Duodenal mucosa (tissue), 2 donors: ENCODE results near the gene CCDC77.
A peak's percentile ranks its signal among the peaks of the same experiment; 100 is the strongest.
"Not testable (repeated sequence)": the region's sequence is repeated elsewhere in the genome, so short reads cannot be mapped to it uniquely, and the experiment has no call there.

Experiments used
- H3K27ac ChIP-seq: one replicate; pipeline ENCODE4 v1.7.0; 2013; ENCODE audit warnings: low read depth, low read length
- H3K27me3 ChIP-seq, 2 donors: one replicate each; pipeline ENCODE4 v1.7.0; 2013; ENCODE audit warnings: low read length in 2 of 2, control low read depth in 1 of 2; ENCODE audit not compliant: insufficient read depth in 2 of 2, control insufficient read depth in 1 of 2
- H3K36me3 ChIP-seq, 2 donors: one replicate each; pipeline ENCODE4 v1.7.0; 2013; ENCODE audit warnings: low read length in 2 of 2, control low read depth in 1 of 2; ENCODE audit not compliant: insufficient read depth in 2 of 2, control insufficient read depth in 1 of 2
- H3K4me1 ChIP-seq, 2 donors: one replicate each; pipeline ENCODE4 v1.7.0; 2013; ENCODE audit warnings: low read length in 2 of 2, control low read depth in 1 of 2; ENCODE audit not compliant: insufficient read depth in 2 of 2, control insufficient read depth in 1 of 2
- H3K4me3 ChIP-seq, 2 donors: one replicate each; pipeline ENCODE4 v1.7.0; 2013; ENCODE audit warnings: low read length in 2 of 2, low read depth in 1 of 2
- H3K9ac ChIP-seq, 2 donors: one replicate each; pipeline ENCODE4 v1.7.0; 2013; ENCODE audit warnings: low read length in 2 of 2, low read depth in 1 of 2
- H3K9me3 ChIP-seq, 2 donors: one replicate each; pipeline ENCODE4 v1.7.0; 2013; ENCODE audit warnings: low read length in 2 of 2, control low read depth in 1 of 2; ENCODE audit not compliant: control insufficient read depth in 1 of 2

Gene CCDC77

DNA sequence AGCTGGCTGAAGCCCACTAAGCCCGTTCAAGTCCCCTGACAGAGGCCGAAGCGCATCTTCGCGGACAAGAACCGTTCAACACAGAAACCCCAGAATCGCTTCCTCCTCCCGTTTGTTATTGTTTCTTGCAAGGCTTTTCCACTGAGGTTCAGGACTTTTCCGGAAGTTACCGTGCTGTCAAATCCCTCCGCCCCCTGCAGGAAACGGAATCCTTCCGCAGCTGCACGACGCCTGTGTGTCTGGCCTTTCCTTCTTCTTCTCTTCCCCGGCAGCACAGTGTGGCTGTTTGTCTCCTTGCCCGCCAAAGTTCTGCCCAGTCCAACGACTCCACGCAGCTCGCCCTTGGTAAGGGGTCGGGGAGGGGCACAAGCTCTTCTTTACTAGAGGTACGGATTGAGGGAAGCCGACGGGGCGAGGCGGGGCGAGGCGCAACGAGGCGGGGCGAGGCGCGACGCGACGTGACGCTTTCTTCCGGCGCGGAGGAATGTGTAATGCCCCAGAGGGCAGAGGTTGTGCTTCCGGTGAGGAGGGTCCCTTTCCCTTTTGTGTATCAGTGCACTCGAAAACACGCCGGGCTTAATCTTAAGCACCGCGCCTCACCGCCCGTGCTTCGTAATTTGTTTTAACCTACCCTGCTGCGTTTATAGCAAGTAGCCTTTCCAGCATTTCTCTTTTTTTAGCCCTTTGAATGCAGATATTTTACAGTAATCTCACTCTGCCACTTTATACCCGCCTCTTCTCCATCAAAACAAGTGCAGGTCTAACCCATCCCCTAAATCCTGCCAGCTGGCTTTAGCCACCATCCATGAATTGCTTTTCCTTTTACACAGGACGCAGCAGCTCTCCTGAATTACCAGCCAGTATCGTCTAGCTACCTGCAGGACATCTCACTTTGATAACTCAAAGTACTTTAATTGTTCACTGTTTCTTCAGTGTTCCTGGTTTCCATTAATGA is 12.0 kb upstream of the CCDC77 start, which contains the start of gene KDM5A:
KDM5A (minus strand) TSS at position 179 of the 955 bp plus-strand sequence. CDS start 229 bp downstream, outside the sequence.
- no peaks in the 10 kb centered on the region for H3K9me3 ChIP-seq
- H3K27ac ChIP-seq: peak within 1 kb of the TSS; percentile 88
- H3K27me3 ChIP-seq: no peaks in the 10 kb centered on the region
- peaks cover 21 to 22% of the 10 kb centered on the region in 2 donors for H3K4me1 ChIP-seq
- peaks cover 4% of the 10 kb centered on the region in 2 donors for H3K36me3 ChIP-seq
- H3K9ac ChIP-seq: peak within 1 kb of the TSS; percentile 90 to 98
- peak within 1 kb of the TSS; percentile 96 for H3K4me3 ChIP-seq

DNA sequence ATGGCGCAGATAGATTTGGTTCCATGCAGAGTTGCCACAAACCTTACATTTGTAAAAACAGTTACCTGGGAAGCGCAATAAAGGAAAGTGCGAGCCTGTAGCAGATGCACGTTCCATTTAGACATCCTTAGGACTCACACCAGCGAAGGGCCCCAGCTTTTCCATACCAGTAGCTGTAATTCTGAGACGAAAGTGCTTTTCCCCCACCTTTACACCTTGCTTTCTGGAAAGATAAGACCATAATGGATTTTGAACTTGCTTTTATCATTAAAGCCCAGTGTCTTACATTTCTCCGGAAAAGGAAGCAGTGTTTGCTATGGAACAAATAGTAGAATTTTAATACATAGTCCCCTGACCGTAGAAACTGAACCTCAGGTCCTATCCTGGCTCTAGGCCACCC is 616 bp upstream of the CCDC77 start:
- Histone ChIP-seq H3K36me3 (no peaks in the 10 kb centered on the region), H3K27ac (no peak overlapping the region), H3K4me3 (peak overlapping the region; percentile 88 to 99), H3K9me3 (no peaks in the 10 kb centered on the region), H3K4me1 (peaks cover 14% of the 10 kb centered on the region in 2 donors), H3K27me3 (no peaks in the 10 kb centered on the region), H3K9ac (peak overlapping the region; percentile 58 to 81)

GRCh38 chr12:402029-402389 is 565 bp downstream of the CCDC77 start:
- Histone ChIP-seq H3K9me3 (no peaks in the 10 kb centered on the region), H3K27ac (peak overlapping the region; percentile 2), H3K4me1 (peaks cover 14% of the 10 kb centered on the region in 2 donors), H3K4me3 (peak overlapping the region; percentile 88 to 99), H3K36me3 (peaks cover 2 to 4% of the 10 kb centered on the region in 2 donors), H3K9ac (peak overlapping the region; percentile 81 to 94), H3K27me3 (no peaks in the 10 kb centered on the region)

DNA sequence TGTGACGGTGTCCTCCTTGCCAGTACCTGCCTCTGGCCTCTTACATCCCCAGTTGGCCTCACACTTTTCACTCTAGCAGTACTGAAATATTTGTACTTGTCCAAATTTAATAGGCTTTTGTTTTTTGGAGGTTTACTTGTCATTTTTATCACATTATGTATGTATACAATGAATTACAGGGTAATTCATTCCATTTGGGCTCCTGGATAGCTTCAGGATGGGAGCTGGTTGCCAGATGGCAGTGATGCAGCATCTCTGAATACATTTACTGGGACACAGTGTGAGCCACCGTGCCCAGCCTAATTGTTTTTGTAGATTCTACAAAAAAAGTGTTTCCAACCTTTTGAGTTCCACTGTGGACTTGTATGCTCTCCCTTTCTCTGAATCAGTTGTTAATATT is 13.4 kb downstream of the CCDC77 start:
- H3K27me3 ChIP-seq: no peaks in the 10 kb centered on the region
- peaks cover 0 to 37% of the 10 kb centered on the region in 2 donors for H3K36me3 ChIP-seq
- no peaks in the 10 kb centered on the region for H3K9me3 ChIP-seq
- no peak overlapping the region for H3K9ac ChIP-seq
- no peak overlapping the region for H3K4me3 ChIP-seq
- H3K27ac ChIP-seq: no peak overlapping the region
- H3K4me1 ChIP-seq: no peaks in the 10 kb centered on the region

- Histone ChIP-seq H3K27me3 (no peaks in the 10 kb centered on the region), H3K27ac (no peak overlapping the region), H3K4me3 (no peak overlapping the region), H3K9ac (no peak overlapping the region), H3K36me3 (peaks cover 0 to 28% of the 10 kb centered on the region in 2 donors), H3K9me3 (no peaks in the 10 kb centered on the region), H3K4me1 (no peaks in the 10 kb centered on the region)
Measured at GRCh38 chr12:418432-418831, 17.0 kb downstream of the CCDC77 start.

GRCh38 chr12:422526-422925 is 21.1 kb downstream of the CCDC77 start:
- Histone ChIP-seq H3K9me3 (no peaks in the 10 kb centered on the region), H3K36me3 (peaks cover 0 to 19% of the 10 kb centered on the region in 2 donors), H3K9ac (no peak overlapping the region), H3K4me1 (no peaks in the 10 kb centered on the region), H3K27ac (no peak overlapping the region), H3K27me3 (no peaks in the 10 kb centered on the region), H3K4me3 (no peak overlapping the region)

DNA sequence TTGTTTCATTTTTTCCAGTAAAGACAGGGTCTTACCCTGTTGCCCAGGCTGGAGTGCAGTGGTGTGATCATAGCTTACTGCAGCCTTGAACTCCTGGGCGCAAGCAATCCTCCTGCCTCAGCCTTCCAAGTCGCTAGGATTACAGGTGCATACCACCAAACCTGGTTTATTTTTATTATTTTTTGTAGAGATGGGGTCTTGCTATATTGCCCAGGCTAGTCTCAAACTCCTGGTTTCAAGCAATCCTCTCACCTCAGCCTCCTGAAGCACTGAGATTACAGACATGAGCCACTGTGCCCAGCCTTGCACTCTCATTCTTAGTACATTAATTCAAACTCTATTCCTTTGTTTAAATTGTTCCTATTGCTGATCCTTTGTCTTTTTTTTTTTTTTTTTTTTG is 34.3 kb downstream of the CCDC77 start:
- not testable (repeated sequence) for H3K27me3 ChIP-seq

DNA sequence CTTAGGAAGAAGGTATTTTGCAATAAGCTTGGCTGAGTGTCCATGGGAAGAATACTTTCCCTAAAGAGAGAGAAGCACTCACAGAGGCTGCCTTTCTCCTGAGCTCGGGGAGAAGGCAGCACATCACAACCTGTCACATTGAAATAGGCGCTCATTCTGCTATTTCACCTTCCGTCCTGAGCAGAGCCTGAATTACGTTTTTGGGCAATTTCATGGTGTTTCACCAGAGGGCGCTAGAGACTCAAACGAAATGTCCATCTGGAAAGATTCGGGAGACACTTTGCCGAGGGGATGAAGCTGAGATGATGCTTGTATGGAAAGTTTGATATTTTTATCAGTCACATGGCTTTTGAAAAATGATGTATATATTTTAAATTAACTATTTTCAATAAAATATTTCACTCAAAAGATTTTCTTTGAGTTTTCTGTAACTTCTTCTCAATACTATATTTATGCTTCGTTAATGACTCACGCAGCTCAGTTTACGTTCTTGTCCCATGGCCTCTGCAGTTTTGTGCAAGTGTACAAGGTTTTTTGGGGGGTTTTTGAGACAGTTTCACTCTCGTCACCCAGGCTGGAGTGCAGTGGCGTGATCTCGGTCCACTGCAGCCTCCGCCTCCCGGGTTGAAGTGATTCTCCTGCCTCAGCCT is 40.9 kb downstream of the CCDC77 start:
- H3K27me3 ChIP-seq: no peaks in the 10 kb centered on the region
- H3K4me1 ChIP-seq: no peaks in the 10 kb centered on the region
- H3K27ac ChIP-seq: no peak overlapping the region
- peaks cover 0 to 21% of the 10 kb centered on the region in 2 donors for H3K36me3 ChIP-seq
- H3K4me3 ChIP-seq: no peak overlapping the region
- H3K9ac ChIP-seq: no peak overlapping the region
- no peaks in the 10 kb centered on the region for H3K9me3 ChIP-seq

More for the DNA sequence above, 34.3 kb downstream of the CCDC77 start:
- peaks cover 9 to 46% of the 10 kb centered on the region in 2 donors for H3K36me3 ChIP-seq
- not testable (repeated sequence) for H3K4me3 ChIP-seq, H3K4me1 ChIP-seq, H3K9ac ChIP-seq, H3K27ac ChIP-seq, H3K9me3 ChIP-seq

DNA sequence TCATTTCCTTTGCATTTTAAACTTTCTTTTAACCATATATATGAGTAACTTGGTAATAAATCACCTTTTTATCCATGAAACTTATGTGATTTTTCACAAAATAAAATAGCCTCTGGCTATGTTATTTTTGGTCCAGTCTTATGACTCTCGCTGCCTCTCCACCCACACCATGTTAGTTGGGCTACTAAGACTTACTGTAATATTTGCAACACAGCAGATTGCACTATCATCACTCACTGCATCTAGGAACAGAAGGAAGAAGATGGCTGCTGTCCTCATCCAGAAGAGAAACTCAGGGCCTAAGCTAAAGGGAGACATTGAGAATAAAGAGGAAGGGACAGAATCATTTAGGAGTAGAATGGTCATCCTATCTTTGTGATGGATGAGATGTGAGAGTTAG is 45.7 kb downstream of the CCDC77 start:
- Histone ChIP-seq H3K36me3 (no peaks in the 10 kb centered on the region), H3K9ac (no peak overlapping the region), H3K4me3 (no peak overlapping the region), H3K4me1 (peaks cover 3 to 19% of the 10 kb centered on the region in 2 donors), H3K9me3 (no peaks in the 10 kb centered on the region), H3K27ac (no peak overlapping the region), H3K27me3 (no peaks in the 10 kb centered on the region)

GRCh38 chr12:449203-449602 is 47.8 kb downstream of the CCDC77 start:
- Histone ChIP-seq H3K4me1 (peaks cover 8 to 19% of the 10 kb centered on the region in 2 donors), H3K9me3 (no peaks in the 10 kb centered on the region), H3K27ac (no peak overlapping the region), H3K9ac (no peak overlapping the region), H3K27me3 (no peaks in the 10 kb centered on the region), H3K36me3 (no peaks in the 10 kb centered on the region), H3K4me3 (no peak overlapping the region)
